ENCODE results near the gene BPNT1. TPM values are rescaled to one million over a fixed set of nuclear protein-coding genes. Genes with fewer than 3 reads are reported as not detected.
"Not testable (repeated sequence)": the region's sequence is repeated elsewhere in the genome, so short reads cannot be mapped to it uniquely, and the experiment has no call there.

Gene BPNT1
- total RNA-seq, 1 donor from 2014 or later = 35.0 TPM

DNA sequence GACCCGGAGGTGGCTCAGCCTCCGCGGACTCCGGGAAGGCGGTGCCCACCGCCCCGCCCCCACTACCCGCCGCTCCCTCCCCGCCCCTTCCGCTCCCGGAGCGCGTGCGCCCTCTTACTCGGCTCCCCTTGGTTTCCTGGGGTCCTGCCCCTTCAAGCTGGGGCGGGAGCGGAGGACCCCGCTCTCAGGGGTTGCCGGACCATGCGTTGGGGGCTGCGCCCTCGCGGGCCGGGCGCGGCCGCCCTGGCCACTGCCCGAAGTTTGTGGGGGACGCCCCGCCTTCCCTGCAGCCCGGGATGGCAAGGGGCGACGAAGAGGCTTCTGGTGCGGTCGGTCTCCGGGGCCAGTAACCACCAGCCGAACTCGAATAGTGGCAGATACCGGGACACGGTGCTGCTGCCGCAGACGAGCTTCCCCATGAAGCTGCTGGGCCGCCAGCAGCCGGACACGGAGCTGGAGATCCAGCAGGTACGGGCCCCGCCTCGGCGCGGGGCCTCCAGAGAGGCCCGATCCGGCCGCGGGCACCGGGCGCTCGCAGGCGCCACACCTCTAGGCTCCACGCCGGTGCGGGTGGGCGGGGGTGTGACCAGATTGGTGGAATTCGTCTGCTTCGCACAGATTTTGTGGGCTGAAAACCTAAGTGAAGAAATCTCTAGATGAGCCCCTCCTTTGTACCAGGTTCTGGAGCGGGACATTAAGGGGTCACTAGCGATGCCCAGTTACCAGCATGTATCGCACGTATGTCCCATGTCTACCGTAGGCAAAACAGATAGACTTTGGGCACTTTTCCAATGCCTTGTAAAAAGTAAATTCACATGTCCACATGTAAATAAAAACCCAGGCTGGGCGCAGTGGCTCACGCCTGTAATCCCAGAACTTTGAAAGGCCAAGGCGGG is 4.7 kb upstream of the BPNT1 start, which contains the start of gene IARS2:
Gene IARS2 (plus strand): TSS at position 117 of the 896 bp plus-strand sequence. CDS start 85 bp downstream, at position 202.
- no peak for DNase-seq (ENCODE audit: low read depth)
- TF ChIP-seq, protein P1, sequence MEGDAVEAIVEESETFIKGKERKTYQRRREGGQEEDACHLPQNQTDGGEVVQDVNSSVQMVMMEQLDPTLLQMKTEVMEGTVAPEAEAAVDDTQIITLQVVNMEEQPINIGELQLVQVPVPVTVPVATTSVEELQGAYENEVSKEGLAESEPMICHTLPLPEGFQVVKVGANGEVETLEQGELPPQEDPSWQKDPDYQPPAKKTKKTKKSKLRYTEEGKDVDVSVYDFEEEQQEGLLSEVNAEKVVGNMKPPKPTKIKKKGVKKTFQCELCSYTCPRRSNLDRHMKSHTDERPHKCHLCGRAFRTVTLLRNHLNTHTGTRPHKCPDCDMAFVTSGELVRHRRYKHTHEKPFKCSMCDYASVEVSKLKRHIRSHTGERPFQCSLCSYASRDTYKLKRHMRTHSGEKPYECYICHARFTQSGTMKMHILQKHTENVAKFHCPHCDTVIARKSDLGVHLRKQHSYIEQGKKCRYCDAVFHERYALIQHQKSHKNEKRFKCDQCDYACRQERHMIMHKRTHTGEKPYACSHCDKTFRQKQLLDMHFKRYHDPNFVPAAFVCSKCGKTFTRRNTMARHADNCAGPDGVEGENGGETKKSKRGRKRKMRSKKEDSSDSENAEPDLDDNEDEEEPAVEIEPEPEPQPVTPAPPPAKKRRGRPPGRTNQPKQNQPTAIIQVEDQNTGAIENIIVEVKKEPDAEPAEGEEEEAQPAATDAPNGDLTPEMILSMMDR (conservative IDR thresholded peaks at IDR 0.05; ENCODE audit: low read depth, low read length) = no peak
- H3K4me3 ChIP-seq (ENCODE audit: low read depth, low read length) = peak within 1 kb of the TSS; percentile 96

DNA sequence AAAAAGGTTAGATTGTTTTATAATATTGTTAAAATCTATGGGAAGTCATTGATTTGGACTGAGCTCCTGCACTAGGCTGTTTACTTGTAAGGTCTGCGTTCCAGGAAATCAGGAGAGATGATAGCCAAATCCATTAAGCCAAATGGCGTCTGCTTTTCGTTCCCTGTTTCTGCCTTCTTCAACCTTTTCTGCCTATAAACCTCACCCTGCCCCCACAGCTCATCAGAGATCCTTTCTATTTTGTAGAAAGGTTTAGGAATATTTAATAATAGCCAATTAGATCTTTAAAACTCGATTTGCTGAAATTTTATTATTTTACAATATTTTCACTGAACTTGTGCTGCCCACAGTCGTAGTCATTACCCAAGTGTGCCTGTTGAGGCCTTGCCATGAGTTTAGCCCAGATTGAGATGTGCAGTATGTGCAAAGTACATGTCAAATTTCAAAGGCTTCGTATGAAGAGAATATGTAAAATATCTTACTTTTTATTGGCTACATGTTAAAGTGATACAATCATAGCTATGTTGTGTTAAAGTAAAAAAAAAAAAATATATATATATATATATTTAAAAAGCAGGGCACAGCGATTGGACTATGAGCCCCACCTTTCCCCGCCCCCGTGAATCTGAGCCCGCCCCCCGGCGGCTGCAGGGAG is 3.9 kb upstream of the BPNT1 start:
- no peak for DNase-seq (ENCODE audit: low read depth)
- TF ChIP-seq, protein P1 (conservative IDR thresholded peaks at IDR 0.05; ENCODE audit: low read depth, low read length) = no peak
- peak overlapping the region; percentile 96 for H3K4me3 ChIP-seq (ENCODE audit: low read depth, low read length)

DNA sequence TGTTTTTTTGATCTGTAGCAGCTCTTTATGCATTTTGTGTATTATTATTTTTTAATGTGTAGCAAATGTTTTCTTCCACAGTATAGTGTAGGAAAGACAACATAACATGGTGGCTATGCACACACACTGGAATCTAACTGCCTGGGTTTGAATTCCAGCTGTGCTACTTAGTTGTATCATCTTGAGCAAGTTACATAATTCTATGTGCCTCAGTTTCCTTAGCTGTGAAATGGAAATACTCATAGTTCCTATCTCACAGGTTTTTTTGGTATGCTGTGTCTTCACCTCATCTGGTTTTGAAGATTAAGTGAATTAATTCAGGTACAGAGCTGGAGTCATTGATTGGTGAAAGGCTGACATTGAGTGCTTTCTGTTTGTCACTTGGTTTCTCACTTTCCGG is 3.1 kb upstream of the BPNT1 start:
- TF ChIP-seq, protein P1 (conservative IDR thresholded peaks at IDR 0.05; ENCODE audit: low read depth, low read length) = no peak
- H3K4me3 ChIP-seq (ENCODE audit: low read depth, low read length) = no peak overlapping the region
- no peak for DNase-seq (ENCODE audit: low read depth)

DNA sequence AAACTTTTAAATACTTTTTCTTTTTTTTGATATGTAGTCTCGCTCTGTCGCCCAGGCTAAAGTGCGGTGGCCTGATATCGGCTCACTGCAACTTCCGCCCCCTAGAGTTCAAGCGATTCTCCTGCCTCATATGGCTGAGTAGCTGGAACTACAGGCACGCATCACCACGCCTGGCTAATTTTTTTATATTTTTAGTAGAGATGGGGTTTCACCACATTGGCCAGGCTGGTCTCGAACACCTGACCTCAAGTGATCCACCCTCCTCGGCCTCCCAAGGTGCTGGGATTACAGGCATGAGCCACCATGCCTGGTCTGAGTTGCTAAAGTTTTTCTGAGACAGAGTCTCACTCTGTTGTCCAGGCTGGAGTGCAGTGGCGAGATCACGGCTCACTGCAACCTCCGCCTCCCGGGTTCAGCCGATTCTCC is 3.3 kb downstream of the BPNT1 start:
- not testable (repeated sequence) for DNase-seq (ENCODE audit: low read depth); H3K4me3 ChIP-seq (ENCODE audit: low read depth, low read length)

DNA sequence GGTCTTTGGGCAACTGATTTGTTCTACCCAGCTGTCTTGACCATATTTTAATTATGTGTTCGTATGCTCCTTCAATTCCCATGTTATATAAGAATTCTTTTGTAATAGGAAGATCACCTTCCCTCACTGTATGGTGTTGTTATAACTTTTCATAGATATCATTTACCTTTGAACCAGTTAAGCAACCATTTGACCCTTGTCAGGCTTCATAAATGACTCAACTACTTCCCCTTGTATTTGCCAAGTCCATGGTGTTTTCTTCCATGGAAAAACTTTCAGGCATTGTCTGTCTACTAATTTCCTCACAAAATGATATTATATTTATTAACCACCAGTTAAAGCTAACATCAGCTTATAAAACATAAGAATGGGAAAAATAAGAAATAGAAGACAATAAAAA is 5.1 kb downstream of the BPNT1 start:
- no peak overlapping the region for H3K4me3 ChIP-seq (ENCODE audit: low read depth, low read length)
- no peak for DNase-seq (ENCODE audit: low read depth)
- TF ChIP-seq, protein P1 (conservative IDR thresholded peaks at IDR 0.05; ENCODE audit: low read depth, low read length) = no peak

DNA sequence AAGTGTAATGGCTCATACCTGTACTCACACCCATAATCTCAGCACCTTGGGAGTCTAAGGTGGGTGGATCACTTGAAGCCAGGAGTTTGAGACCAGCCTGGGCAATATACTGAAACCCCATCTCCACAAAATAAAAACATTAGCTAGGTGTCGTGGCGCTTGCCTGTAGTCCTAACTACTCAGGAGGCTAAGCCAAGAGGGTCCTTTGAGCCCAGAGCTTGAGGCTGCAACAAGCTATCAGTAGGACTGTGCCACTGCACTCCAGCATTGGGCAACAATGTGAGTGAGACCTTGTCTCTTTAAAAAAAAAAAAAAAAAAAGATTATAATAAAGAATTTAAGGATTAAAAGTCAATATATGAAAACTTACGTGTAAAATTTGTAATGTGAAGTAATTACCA is 11.7 kb downstream of the BPNT1 start:
- no peak for DNase-seq (ENCODE audit: low read depth)
- no peak overlapping the region for H3K4me3 ChIP-seq (ENCODE audit: low read depth, low read length)
- TF ChIP-seq, protein P1 (conservative IDR thresholded peaks at IDR 0.05; ENCODE audit: low read depth, low read length) = no peak

Measured in epithelial cell of proximal tubule (primary cell).